Activated T-cell treated with anti-CD3 and anti-CD28 coated beads for 1 hour (primary cell): ENCODE results near the gene KRT79.

ENCODE experiments used
- DNase-seq: peaks from one replicate; pipeline ENCODE4 v3.0.0-alpha.2; 2020; ENCODE audit warnings: low read depth

KRT79 gene

GRCh38 chr12:52819731-52820510, 14.2 kb downstream of the KRT79 start:
- DNase-seq = no peak

DNA sequence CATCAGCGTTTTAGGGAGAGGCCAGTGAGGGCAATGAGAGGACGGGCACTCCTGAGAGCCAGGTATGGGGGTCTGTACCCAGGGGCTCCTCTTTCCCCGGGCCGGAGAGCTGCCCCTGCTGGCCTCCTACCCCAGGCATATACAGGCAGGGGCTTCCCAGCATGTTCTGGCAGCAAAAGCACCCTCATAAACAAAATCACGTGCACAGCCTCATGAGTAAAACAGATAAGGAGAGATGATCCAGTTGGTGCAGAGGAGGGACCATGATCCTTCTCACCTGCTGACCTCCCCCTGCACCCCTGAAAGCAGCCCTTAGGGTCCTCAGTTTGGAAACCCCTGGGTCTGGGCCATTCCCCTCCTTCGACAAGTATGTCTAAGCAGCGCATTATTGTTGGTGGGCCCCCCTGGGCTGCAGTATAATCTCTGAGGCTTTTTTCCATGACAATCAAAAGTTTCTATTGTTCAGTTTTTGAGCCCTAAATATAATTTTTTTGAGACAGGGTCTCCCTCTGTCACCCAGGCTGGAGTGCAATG, 15.2 kb downstream of the KRT79 start:
- DNase-seq = no peak

DNA sequence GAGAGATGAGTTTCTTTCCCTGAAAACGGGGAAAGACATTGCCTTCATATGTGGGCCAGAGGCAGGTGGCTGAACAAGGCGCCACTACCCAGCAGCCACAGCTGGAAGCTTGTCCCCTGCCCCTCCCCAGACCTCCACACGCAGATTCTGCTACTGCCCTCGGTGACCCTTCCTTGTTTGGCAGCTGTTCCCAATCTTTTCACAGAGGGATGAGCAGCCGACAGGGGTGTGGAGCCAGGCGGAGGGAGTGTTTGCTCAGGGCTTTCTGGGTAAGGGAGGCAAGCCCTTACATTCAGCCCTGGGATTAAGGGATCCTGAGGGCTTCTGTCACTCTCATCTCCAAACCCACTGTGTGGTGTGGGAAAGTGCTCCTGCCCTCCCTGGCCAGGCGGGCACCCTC, 15.7 kb downstream of the KRT79 start:
- DNase-seq = no peak

DNA sequence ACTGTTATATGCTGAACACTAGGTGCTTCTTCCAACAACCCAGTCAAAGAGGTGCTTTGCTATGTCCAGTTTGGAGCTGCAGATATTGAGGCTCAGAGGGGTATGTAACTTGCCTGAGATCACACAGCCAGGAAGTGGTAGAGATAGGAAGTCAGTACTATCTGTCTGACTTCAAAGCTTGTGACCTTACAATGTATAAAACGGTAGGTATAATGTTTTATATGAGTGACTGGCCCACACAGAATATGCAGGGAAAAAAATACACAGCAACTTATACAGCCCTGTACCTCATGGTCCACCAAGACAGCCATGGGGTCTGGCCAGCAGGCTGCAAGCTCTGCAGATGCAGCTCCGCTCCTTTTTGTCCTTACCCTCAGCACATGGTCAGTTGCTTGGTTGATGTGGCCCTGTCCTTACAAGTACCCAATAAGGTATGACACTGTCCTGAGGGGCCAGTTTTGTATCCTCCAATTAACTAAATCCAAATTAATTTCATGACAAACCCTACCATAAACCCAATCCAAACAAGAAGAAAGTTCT, 16.3 kb downstream of the KRT79 start:
- no peak for DNase-seq

- no peak for DNase-seq
Measured at GRCh38 chr12:52817003-52817698, 17.0 kb downstream of the KRT79 start.

DNA sequence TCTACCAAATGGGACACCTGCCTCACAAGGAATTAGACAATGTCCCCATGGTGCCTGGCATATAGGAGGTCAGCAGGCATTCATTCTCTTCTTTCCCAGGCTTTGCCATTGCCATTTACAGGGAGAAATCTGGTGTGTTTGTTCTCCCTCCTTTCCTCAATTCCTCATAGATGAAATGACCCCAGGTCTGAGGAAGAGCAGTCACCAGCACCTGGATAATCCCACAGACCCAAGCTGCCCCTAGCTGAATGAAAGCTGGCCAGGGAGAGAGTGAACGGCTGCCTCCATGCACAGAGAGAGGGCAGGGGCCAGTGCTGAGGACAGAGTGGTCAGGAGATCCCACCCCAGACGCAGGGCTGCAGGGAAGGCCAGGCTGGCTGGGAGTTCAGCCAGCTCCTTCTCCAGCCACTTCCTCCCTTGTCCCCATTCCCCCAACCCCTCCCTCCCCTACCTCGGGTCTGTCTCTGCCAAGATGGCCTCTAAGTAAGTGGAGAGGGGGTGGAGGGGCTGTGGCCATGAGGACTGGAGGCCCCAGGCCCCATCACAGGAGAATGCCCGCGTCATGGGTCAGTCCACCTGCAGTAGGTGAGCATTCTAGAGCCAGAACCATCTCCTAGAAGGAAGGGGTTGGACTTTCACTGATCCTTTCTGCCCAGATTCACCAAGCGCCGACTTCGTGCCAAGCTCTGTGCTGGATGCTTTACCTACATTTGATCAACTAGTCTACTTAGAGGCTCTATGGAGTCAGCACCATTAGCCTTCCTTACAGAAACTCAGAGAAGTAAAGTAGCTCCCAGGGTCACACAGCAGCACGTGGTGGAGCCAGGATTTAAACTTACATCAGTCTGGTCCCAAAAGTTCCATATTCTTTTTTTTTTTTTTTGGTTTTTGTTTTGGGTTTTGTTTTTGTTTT, 18.2 kb downstream of the KRT79 start:
- DNase-seq = no peak

DNA sequence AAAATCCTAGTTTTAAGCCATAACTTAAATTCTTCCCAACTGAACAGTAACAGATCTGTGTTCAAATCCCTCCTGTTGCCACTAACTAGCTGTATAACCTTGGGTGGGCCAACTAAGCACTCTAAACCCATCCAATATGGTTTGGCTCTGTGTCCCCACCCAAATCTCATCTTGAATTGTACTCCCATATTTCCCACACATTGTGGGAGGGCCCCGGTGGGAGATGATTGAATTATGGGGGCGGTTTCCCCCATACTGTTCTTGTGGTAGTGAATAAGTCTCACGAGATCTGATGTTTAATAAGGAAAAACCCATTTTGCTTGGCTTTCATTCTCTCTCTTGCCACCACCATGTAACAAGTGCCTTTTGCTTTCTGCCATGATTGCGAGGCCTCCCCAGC, 18.9 kb downstream of the KRT79 start:
- no peak for DNase-seq

GRCh38 chr12:52814710-52815155, 19.4 kb downstream of the KRT79 start:
- DNase-seq = no peak

- DNase-seq = no peak
Measured at GRCh38 chr12:52813885-52814709, 20.0 kb downstream of the KRT79 start, which contains the start of gene KRT4. TSS of gene KRT4 (minus strand) at chr12:52814116. CDS start at chr12:52814058, 58 bp downstream.

DNA sequence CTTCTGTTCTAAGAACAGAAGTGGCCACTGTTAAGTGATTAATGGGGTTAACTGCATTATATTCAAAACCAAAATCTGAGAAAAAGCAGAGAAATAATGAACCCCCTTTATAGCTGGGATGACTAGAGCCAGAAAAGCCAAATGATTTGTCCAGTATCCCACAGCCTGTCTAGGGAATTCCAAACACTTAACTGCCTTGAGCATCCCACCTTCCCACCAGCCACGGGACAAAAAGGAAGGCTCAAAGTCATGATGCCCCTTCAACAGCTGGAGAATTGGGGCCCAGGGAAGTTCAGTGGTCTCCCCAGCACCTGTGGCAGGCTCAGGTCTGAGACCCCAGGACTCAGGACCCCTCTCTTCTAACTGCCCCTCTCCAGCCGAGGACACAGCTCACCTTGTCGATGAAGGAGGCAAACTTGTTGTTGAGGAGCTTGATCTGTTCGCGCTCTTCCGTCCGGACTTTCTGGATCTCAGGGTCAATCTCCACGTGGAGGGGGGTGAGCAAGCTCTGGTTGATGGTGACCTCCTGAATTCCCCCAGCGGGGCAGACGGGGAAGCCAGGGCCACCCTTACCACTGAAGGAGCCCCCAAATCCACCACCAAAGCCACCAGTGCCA, 20.8 kb downstream of the KRT79 start:
- no peak for DNase-seq

DNA sequence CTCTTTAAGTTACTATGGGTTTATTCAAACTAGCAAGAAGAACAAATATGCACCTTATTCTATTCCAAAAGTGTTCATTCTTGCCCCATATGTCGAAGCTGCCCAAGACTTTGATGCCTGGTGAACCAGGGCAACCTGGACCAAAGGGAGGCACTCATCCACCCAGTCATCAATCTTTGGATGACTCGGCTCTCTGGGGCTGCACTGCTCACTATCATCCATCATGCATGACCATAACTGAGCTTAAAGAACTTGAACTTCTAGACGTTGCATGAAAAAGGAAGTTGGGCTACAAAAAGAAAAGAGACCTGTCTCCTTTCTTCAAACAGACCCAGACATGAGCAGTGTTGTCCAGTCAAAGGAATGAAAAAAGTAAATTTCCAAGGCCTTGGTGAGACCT, 21.4 kb downstream of the KRT79 start:
- no peak for DNase-seq

DNA sequence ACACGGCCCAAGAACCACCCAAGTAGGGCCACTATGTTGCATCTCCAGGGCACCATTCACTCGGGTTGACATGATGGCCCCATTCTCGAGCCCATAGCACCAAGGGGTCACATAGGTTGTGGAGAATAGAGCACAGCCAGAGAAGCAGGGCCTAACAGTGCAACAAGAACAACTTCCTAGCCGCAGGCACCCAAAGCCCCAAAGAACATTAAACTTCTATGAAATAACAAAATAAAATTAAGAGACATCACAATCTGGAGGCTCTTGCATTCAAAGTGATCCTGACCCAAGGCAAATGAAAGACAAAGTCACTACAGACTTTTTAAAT, 22.1 kb downstream of the KRT79 start:
- no peak for DNase-seq

GRCh38 chr12:52811191-52812072, 22.7 kb downstream of the KRT79 start:
- no peak for DNase-seq

GRCh38 chr12:52810554-52810953, 23.6 kb downstream of the KRT79 start:
- no peak for DNase-seq

GRCh38 chr12:52809166-52809565, 24.9 kb downstream of the KRT79 start:
- DNase-seq = no peak

DNA sequence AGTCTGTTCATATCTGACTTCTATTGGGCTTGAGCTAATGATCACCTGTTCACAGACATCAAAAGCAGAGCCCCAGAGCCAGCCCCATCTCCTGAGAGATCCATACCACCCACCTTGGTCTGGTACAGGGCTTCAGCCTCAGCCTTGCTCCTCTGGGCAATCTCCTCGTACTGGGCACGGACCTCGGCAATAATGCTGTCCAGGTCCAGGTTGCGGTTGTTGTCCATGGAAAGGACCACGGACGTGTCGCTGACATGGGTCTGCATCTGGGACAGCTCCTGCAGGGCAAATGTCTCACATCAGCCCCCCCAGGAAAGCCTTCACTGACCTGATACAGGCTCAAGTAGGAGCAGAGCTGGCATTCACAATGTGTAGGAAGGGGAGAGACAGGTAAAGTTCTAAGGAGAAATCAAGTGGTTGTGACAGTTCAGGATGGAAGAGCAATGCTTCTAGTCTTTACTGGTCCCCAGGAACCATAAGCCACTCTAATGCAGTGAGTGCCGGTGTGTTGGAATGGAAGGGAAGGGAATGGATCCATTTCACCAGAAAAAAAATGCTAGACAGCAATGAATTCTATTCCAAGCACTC, 25.4 kb downstream of the KRT79 start:
- no peak for DNase-seq

- DNase-seq = no peak
Measured at GRCh38 chr12:52807544-52808470, 26.3 kb downstream of the KRT79 start.
